HepG2 (cell line): ENCODE results near the gene INSIG2. TPM values are rescaled to one million over a fixed set of nuclear protein-coding genes. Genes with fewer than 3 reads are reported as not detected.

Experiments used
- ASH2L ChIP-seq: fragments of 300-600, 200-600 bp; sonication (generic); IDR thresholded peaks from 2 replicates; pipeline ENCODE4 v1.7.0; 2017; ENCODE audit warnings: low read depth, mild to moderate bottlenecking, moderate library complexity, mixed read lengths, low read length; ENCODE audit not compliant: insufficient read length
- FOXA1 ChIP-seq, 2 experiments: fragments of 450-650 bp in 1 of 2; sonication (generic) in 1 of 2; formaldehyde crosslinking in 1 of 2; IDR thresholded peaks; 2 replicates each; pipeline versions ENCODE4 v1.4.0 to v1.6.1; 2016 to 2020; ENCODE audit warnings: missing genetic modification reagents in 1 of 2
- KLF12 ChIP-seq: sonication (generic); formaldehyde crosslinking; IDR thresholded peaks from 2 replicates; pipeline ENCODE4 v1.4.0; 2020; ENCODE audit warnings: missing genetic modification reagents, borderline replicate concordance
- LCORL ChIP-seq, 2 experiments: fragments of 450-650 bp in 1 of 2; sonication (generic) in 1 of 2; formaldehyde crosslinking in 1 of 2; IDR thresholded peaks; 2 replicates each; pipeline versions ENCODE4 v1.5.0 to v1.6.1; 2017 to 2020; ENCODE audit warnings: antibody characterized with exemption in 1 of 2, missing genetic modification reagents in 1 of 2
- MEIS2 ChIP-seq: sonication (generic); formaldehyde crosslinking; IDR thresholded peaks from 2 replicates; pipeline ENCODE4 v1.9.0; 2021; ENCODE audit warnings: mild to moderate bottlenecking, missing genetic modification reagents
- MTF1 ChIP-seq: sonication (generic); formaldehyde crosslinking; IDR thresholded peaks from 2 replicates; pipeline ENCODE4 v1.5.0; 2020; ENCODE audit warnings: missing genetic modification reagents
- NCOA2 ChIP-seq: sonication (generic); formaldehyde crosslinking; IDR thresholded peaks from 2 replicates; pipeline ENCODE4 v1.8.0; 2022; ENCODE audit warnings: inconsistent platforms
- SIN3B ChIP-seq: fragments of 150-350 bp; IDR thresholded peaks from 2 replicates; pipeline ENCODE4 v1.6.1; 2014; ENCODE audit warnings: low read length
- SOX13 ChIP-seq, 3 experiments: fragments of 450-650 bp in 1 of 3; sonication (generic) in 1 of 3; formaldehyde crosslinking in 1 of 3; IDR thresholded peaks in 2 of 3; conservative IDR thresholded peaks in 1 of 3; 2 replicates each; pipeline versions ENCODE4 v1.5.0 to v1.6.1; 2016 to 2020; ENCODE audit warnings: antibody characterized with exemption in 1 of 3, mild to moderate bottlenecking in 1 of 3, missing compliant biosample characterization in 1 of 3, missing genetic modification reagents in 1 of 3, moderate library complexity in 1 of 3
- SRSF4 ChIP-seq: fragments of 200-400 bp; formaldehyde crosslinking; IDR thresholded peaks from one replicate; pipeline ENCODE4 v1.6.1; 2018; ENCODE audit warnings: mild to moderate bottlenecking, low read depth, low read length, moderate library complexity; ENCODE audit not compliant: poor library complexity, severe bottlenecking
- SYNCRIP ChIP-seq: fragments of 200-400 bp; formaldehyde crosslinking; IDR thresholded peaks from 2 replicates; pipeline ENCODE4 v1.6.1; 2018; ENCODE audit warnings: mild to moderate bottlenecking, low read depth, low read length; ENCODE audit not compliant: insufficient read depth
- TFDP1 ChIP-seq: IDR thresholded peaks from 2 replicates; pipeline ENCODE4 v1.6.1; 2016; ENCODE audit warnings: missing compliant biosample characterization, missing genetic modification reagents, borderline replicate concordance
- ZNF549 ChIP-seq: sonication (generic); formaldehyde crosslinking; IDR thresholded peaks from 2 replicates; pipeline ENCODE4 v1.5.0; 2020; ENCODE audit warnings: missing genetic modification reagents
- ZNF670 ChIP-seq: sonication (generic); formaldehyde crosslinking; IDR thresholded peaks from 2 replicates; pipeline ENCODE4 v1.8.0; 2022; ENCODE audit warnings: mild to moderate bottlenecking, missing genetic modification reagents, borderline replicate concordance
- ZNF775 ChIP-seq: sonication (generic); formaldehyde crosslinking; IDR thresholded peaks from 2 replicates; pipeline ENCODE4 v1.4.0; 2020; ENCODE audit warnings: missing genetic modification reagents, mild to moderate bottlenecking, moderate library complexity, borderline replicate concordance
- ZNF878 ChIP-seq: sonication (generic); formaldehyde crosslinking; IDR thresholded peaks from 2 replicates; pipeline ENCODE4 v1.8.1; 2023; ENCODE audit warnings: mild to moderate bottlenecking, missing genetic modification reagents, moderate library complexity
- polyA plus RNA-seq, 8 experiments: library from polyadenylated mRNA; depleted of rRNA in 3 of 8; stranded (reverse) in 7 of 8; unstranded in 1 of 8; fragments of >200 nt; fragmentation: Illumina TruSeq in 4 of 8; extraction: Trizol in 4 of 8; gene quantifications; 2 replicates each; pipeline versions ENCODE4 v1.2.1 to v1.2.3, GENCODE V29; 2011 to 2016; ENCODE audit warnings: low read depth in 4 of 8, missing spikeins in 1 of 8, mixed read lengths in 1 of 8; ENCODE audit not compliant: insufficient read depth in 1 of 8
- total RNA-seq, 5 experiments: library from RNA; depleted of rRNA; stranded (reverse); fragments of >200 nt; fragmentation: Illumina TruSeq; extraction: Trizol; gene quantifications; 2 replicates each; pipeline ENCODE4 v1.2.3, GENCODE V29; 2016; ENCODE audit warnings: low read depth in 1 of 5
- TF ChIP-seq, protein P1 (sequence below): sonication (generic); formaldehyde crosslinking; conservative IDR thresholded peaks from 2 replicates; pipeline ENCODE4 v1.5.0; 2020; ENCODE audit warnings: missing genetic modification reagents
- TF ChIP-seq, protein P2 (sequence below): IDR thresholded peaks from 2 replicates; pipeline ENCODE4 v1.4.0; 2020; ENCODE audit warnings: mild to moderate bottlenecking, missing genetic modification reagents
- TF ChIP-seq, protein P3 (sequence below): sonication (generic); formaldehyde crosslinking; IDR thresholded peaks from 2 replicates; pipeline ENCODE4 v1.5.0; 2020; ENCODE audit warnings: mild to moderate bottlenecking, missing genetic modification reagents, borderline replicate concordance

The INSIG2 gene
- total and polyA plus RNA-seq, 2 of the 13 experiments (the other 11 are each of a cell fraction or from before 2014, with no cell fraction given) = 73.5 to 481 TPM

DNA sequence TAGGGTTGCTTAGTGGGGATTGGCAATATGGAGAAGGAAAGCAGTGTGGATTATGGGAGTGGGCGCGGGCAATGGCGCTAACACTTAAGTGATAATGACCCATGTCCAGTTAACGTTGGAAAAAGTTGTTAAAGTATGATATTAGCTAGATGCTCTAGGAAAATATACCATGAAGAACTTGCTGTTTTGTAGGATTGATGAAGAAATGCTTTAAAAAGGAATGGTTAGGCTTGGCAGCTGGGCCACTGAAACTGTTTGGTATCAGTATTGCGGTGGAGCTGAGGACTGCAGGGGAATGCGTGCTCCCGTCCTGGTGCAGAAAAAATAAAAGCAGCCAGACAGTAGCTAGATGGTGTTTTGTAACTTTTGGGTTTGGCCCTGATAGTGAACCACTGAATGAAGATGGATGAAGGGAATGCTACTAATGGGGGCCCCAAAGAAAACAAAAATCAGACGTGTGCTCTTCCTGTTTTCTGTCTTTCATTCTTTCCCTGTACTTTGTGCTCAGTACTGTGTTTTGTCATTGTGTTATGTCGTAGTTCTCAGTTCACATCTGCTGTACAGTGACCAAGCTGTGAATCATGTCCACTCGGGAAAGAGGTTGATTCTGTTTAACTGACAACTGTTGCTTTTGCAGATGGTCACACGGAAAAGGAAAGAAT lies 999 bp downstream of the INSIG2 start (continued):
- TF ChIP-seq, protein P1, sequence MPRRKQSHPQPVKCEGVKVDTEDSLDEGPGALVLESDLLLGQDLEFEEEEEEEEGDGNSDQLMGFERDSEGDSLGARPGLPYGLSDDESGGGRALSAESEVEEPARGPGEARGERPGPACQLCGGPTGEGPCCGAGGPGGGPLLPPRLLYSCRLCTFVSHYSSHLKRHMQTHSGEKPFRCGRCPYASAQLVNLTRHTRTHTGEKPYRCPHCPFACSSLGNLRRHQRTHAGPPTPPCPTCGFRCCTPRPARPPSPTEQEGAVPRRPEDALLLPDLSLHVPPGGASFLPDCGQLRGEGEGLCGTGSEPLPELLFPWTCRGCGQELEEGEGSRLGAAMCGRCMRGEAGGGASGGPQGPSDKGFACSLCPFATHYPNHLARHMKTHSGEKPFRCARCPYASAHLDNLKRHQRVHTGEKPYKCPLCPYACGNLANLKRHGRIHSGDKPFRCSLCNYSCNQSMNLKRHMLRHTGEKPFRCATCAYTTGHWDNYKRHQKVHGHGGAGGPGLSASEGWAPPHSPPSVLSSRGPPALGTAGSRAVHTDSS (CRISPR knock-in tag) = no peak
- TF ChIP-seq LCORL (IDR thresholded peaks at IDR 0.05) = peak; percentile 83
- TF ChIP-seq LCORL (CRISPR knock-in tag; IDR thresholded peaks at IDR 0.05) = peak; percentile 69; the same call in 1 of the 2 replicates
- TF ChIP-seq SIN3B = no peak
- TF ChIP-seq ZNF775 (CRISPR knock-in tag) = 0 out of 2 replicates have a peak, but pooled peaks have one; percentile 12
- TF ChIP-seq ASH2L = peak; percentile 21
- peak; percentile 40; the same call in 1 of the 2 replicates for TF ChIP-seq KLF12 (CRISPR knock-in tag)
- TF ChIP-seq MTF1 = no peak
- TF ChIP-seq, protein P2, sequence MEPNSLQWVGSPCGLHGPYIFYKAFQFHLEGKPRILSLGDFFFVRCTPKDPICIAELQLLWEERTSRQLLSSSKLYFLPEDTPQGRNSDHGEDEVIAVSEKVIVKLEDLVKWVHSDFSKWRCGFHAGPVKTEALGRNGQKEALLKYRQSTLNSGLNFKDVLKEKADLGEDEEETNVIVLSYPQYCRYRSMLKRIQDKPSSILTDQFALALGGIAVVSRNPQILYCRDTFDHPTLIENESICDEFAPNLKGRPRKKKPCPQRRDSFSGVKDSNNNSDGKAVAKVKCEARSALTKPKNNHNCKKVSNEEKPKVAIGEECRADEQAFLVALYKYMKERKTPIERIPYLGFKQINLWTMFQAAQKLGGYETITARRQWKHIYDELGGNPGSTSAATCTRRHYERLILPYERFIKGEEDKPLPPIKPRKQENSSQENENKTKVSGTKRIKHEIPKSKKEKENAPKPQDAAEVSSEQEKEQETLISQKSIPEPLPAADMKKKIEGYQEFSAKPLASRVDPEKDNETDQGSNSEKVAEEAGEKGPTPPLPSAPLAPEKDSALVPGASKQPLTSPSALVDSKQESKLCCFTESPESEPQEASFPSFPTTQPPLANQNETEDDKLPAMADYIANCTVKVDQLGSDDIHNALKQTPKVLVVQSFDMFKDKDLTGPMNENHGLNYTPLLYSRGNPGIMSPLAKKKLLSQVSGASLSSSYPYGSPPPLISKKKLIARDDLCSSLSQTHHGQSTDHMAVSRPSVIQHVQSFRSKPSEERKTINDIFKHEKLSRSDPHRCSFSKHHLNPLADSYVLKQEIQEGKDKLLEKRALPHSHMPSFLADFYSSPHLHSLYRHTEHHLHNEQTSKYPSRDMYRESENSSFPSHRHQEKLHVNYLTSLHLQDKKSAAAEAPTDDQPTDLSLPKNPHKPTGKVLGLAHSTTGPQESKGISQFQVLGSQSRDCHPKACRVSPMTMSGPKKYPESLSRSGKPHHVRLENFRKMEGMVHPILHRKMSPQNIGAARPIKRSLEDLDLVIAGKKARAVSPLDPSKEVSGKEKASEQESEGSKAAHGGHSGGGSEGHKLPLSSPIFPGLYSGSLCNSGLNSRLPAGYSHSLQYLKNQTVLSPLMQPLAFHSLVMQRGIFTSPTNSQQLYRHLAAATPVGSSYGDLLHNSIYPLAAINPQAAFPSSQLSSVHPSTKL = peak; percentile 86
- TF ChIP-seq SRSF4 = no peak
- TF ChIP-seq FOXA1 (IDR thresholded peaks at IDR 0.05) = no peak
- TF ChIP-seq FOXA1 (CRISPR knock-in tag; IDR thresholded peaks at IDR 0.05) = peak; percentile 37; the same call in 1 of the 2 replicates
- TF ChIP-seq SOX13 (IDR thresholded peaks at IDR 0.05) = peak; percentile 83
- peak in 1 of 2 experiments; percentile 94; a peak in 2 of 4 replicates for TF ChIP-seq SOX13 (CRISPR knock-in tag; conservative IDR thresholded peaks at IDR 0.05 in 1 of 2, IDR thresholded peaks at IDR 0.05 in 1 of 2)
- TF ChIP-seq NCOA2 = peak; percentile 74; the same call in 1 of the 2 replicates
- 0 out of 2 replicates have a peak, but pooled peaks have one; percentile 17 for TF ChIP-seq TFDP1 (CRISPR knock-in tag)
- no peak for TF ChIP-seq SYNCRIP
- peak; percentile 92 for TF ChIP-seq ZNF878 (CRISPR knock-in tag)
- TF ChIP-seq MEIS2 (CRISPR knock-in tag) = 0 out of 2 replicates have a peak, but pooled peaks have one; percentile 37
- TF ChIP-seq ZNF670 (CRISPR knock-in tag) = peak; percentile 37; the same call in 1 of the 2 replicates
- no peak for TF ChIP-seq ZNF549 (CRISPR knock-in tag)
- TF ChIP-seq, protein P3, sequence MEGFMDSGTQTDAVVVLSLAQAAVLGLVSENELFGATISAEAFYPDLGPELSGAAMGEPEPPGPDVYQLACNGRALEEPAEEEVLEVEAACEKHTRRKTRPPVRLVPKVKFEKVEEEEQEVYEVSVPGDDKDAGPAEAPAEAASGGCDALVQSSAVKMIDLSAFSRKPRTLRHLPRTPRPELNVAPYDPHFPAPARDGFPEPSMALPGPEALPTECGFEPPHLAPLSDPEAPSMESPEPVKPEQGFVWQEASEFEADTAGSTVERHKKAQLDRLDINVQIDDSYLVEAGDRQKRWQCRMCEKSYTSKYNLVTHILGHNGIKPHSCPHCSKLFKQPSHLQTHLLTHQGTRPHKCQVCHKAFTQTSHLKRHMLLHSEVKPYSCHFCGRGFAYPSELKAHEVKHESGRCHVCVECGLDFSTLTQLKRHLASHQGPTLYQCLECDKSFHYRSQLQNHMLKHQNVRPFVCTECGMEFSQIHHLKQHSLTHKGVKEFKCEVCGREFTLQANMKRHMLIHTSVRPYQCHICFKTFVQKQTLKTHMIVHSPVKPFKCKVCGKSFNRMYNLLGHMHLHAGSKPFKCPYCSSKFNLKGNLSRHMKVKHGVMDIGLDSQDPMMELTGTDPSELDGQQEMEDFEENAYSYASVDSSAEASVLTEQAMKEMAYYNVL = peak; percentile 98
